ENCODE measurements around the gene TTC13.
A peak's percentile ranks its signal among the peaks of the same experiment; 100 is the strongest.
"Not testable (repeated sequence)": the region's sequence is repeated elsewhere in the genome, so short reads cannot be mapped to it uniquely, and the experiment has no call there.

TTC13 gene

GRCh38 chr1:230978491-230979388 lies at the start of gene TTC13, which contains the start of gene ARV1:
TSS of gene TTC13 (minus strand) at chr1:230978861. CDS start at chr1:230978830, 31 bp downstream.
TSS of gene ARV1 (plus strand) at chr1:230979094. CDS start at chr1:230979106, 12 bp downstream.
- DNase-seq: peak; percentile 99

GRCh38 chr1:231027971-231028370 lies 49.3 kb upstream of the TTC13 start:
- DNase-seq: no peak

GRCh38 chr1:231027136-231027925 lies 48.7 kb upstream of the TTC13 start:
- DNase-seq: no peak

- DNase-seq: no peak
These were observed 47.9 kb upstream of the TTC13 start for GRCh38 chr1:231026576-231026975.

- no peak for DNase-seq
These were observed 44.5 kb upstream of the TTC13 start for GRCh38 chr1:231023150-231023549.

GRCh38 chr1:231022543-231022942 lies 43.9 kb upstream of the TTC13 start:
- not testable (repeated sequence) for DNase-seq

- no peak for DNase-seq
These were observed 42.9 kb upstream of the TTC13 start for GRCh38 chr1:231021540-231022031.

GRCh38 chr1:231020816-231021215 lies 42.2 kb upstream of the TTC13 start:
- DNase-seq: no peak

- no peak for DNase-seq
These were observed 41.5 kb upstream of the TTC13 start for GRCh38 chr1:231020139-231020601.

- DNase-seq: no peak
These were observed 41.0 kb upstream of the TTC13 start for GRCh38 chr1:231019711-231020110.

GRCh38 chr1:231016966-231017365 lies 38.3 kb upstream of the TTC13 start:
- no peak for DNase-seq

GRCh38 chr1:231016234-231016633 lies 37.6 kb upstream of the TTC13 start:
- no peak for DNase-seq

GRCh38 chr1:231013391-231014015 lies 34.8 kb upstream of the TTC13 start:
- DNase-seq: no peak

GRCh38 chr1:231011963-231012362 lies 33.3 kb upstream of the TTC13 start:
- DNase-seq: no peak

GRCh38 chr1:231011360-231011759 lies 32.7 kb upstream of the TTC13 start:
- no peak for DNase-seq

GRCh38 chr1:231007535-231007934 lies 28.9 kb upstream of the TTC13 start:
- DNase-seq: not testable (repeated sequence)

- no peak for DNase-seq
These were observed 23.2 kb upstream of the TTC13 start for GRCh38 chr1:231001892-231002291.

- no peak for DNase-seq
These were observed 22.0 kb upstream of the TTC13 start for GRCh38 chr1:231000639-231001038.

GRCh38 chr1:231000201-231000600 lies 21.5 kb upstream of the TTC13 start:
- DNase-seq: no peak

- no peak for DNase-seq
These were observed 16.2 kb upstream of the TTC13 start for GRCh38 chr1:230994860-230995259.

GRCh38 chr1:230992100-230992774 lies 13.6 kb upstream of the TTC13 start:
- DNase-seq: no peak

- DNase-seq: no peak
These were observed 8.8 kb upstream of the TTC13 start for GRCh38 chr1:230987448-230987847.

Data from activated effector memory CD4-positive, alpha-beta T cell treated with anti-CD3 and anti-CD28 coated beads, Interleukin-2, amount 50 U/mL, for 16 hours (primary cell).